GM12865 (cell line): ENCODE data around the gene DIDO1.

Experiments
- DNase-seq: peaks from one replicate; pipeline ENCODE4 v3.0.0; 2010; ENCODE audit warnings: low read depth
- H3K4me3 ChIP-seq: 2 replicates; pipeline ENCODE4 v1.5.1; 2011; ENCODE audit warnings: mild to moderate bottlenecking, low read depth, low read length, control low read depth
- CTCF ChIP-seq: IDR thresholded peaks from 2 replicates; pipeline ENCODE4 v1.5.1; 2011; ENCODE audit warnings: low read length, control low read depth, low read depth, inconsistent platforms; ENCODE audit not compliant: insufficient read depth; ENCODE audit errors: missing control alignments

Gene DIDO1

GRCh38 chr20:62957136-62958117 is 31.1 kb upstream of the DIDO1 start:
- DNase-seq: no peak
- TF ChIP-seq CTCF: no peak

DNA sequence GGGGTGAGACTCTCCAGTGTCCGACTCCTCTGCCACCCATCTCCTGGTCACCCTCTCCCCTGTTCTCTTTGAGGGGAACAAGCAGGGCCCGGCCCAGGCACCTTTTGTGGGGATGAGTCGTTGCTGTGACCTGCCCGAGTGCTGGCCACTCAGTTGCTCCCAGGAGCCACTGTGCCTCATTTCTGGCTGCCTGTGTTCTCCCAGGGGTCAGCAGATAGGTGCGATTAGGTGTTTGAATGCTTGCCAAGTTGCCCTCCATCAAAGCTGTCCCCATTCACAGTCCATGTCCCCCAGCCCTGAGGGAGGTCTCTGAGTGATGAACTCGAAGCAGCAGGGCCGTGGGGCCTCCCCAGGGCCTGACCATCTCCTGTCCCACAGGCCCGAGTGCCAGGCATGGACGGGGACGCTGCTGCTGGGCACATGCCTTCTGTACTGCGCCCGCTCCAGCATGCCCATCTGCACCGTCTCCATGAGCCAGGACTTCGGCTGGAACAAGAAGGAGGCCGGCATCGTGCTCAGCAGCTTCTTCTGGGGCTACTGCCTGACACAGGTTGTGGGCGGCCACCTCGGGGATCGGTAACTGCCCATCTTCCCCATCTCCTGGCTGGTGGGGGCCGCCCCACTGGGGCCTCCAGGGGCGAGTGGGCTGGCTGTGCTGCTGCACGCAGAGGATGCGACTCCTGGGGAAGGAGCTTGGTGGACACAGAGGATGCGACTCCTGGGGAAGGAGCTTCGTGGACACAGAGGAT is 30.3 kb upstream of the DIDO1 start:
- H3K4me3 ChIP-seq: no peak overlapping the region

More at GRCh38 chr20:62957136-62958117, 31.1 kb upstream of the DIDO1 start:
- H3K4me3 ChIP-seq: no peak overlapping the region

DNA sequence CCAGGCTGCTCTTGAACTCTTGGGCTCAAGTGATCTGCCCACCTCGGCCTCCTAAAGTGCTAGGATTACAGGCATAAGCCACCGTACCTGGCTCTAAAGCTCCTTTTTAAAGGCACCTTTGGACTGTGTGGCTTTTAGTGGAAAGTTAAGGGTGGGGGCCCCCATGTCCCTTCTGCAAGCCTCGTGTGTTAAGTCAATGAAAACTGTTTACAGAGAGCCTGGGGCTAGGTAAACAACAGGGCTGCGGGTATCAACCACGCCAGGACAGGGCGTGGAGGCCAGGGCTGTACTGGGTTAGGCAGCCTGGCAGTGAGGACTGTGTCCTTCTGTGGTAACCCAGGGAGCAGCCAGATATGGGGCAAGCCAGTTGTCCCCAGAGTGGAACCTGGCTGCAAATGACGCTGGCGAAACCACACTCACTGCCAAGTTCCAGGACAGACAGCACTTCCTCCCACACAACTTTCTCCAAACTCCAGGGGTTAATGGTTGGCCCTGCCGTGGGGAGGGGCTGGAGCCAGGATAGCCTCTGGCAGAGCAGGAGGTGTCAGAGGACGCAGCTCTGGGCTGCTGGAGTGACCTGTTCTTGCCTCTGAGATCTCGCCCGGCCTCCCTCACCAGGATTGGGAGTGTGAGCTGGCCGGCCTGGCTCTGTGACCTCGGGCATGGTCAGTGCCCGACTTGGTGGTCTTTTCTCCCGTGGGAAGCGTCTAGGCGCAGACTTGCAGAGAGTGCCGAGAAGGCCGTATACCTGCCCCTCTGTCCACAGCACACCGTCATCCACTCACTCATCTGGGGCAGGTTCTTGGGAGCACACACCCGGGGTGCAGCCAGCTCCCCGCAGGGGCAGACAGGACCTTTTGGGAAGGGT is 29.4 kb upstream of the DIDO1 start:
- H3K4me3 ChIP-seq: no peak overlapping the region
- TF ChIP-seq CTCF: no peak
- DNase-seq: no peak

More for the DNA sequence above, 30.3 kb upstream of the DIDO1 start:
- DNase-seq: no peak
- no peak for TF ChIP-seq CTCF

- H3K4me3 ChIP-seq: peak overlapping the region; percentile 96
- TF ChIP-seq CTCF: no peak
- DNase-seq: peak; percentile 93
Measured at GRCh38 chr20:62953839-62954703, 27.8 kb upstream of the DIDO1 start.

DNA sequence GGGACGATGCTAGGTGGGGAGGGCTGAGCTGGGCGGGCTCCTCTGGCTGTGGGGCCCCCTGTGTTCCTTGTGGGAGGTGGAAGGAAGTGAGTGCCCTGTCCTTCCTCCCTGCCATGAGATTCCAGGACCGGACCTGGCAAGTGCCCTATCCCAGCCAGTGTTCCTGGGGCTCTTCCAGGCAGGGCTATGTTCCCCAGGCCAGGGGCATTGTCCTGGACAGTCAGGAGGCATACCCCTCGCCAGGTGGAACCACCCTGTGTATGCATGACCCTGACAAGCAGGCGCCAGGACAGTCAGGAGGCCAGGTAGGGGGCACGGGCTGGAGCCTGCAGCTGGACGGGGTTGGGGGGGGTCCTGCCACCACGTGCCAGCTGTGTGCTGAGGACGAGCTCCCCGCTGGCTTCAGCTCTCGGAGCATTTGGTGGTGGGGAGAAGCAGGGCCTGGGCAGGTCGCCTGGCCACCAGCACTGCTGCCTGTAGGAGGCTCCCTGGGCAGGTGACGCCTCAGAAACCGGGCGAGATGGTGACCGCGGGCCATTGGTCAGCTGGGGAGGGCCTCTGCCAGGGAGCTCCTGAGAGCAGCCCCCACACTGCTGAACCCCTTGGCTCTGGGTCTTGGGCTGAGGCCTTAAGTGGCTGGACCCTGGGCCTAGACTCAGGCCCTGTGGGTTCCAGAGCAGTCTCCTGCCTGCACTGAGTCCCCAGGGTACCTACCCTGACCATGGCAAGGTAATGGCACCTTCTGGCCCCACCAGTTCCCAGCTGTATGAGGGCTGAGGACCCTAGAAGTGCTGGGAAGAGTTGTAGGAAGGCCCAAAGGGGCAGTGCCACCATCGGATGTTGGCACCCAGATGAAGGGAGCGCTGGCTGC is 26.9 kb upstream of the DIDO1 start:
- peak overlapping the region; percentile 96 for H3K4me3 ChIP-seq
- DNase-seq: peak; percentile 30

More for the DNA sequence above, 26.9 kb upstream of the DIDO1 start:
- TF ChIP-seq CTCF: no peak
